KOPT-K1 (cell line): ENCODE data around the gene PPP2R2C.

Experiments used
- H3K27ac ChIP-seq: fragments of 200-600 bp; sonication (generic); 2 replicates; pipeline ENCODE4 v1.5.1; 2016; ENCODE audit warnings: antibody characterized with exemption, mild to moderate bottlenecking, low read depth, low read length; ENCODE audit not compliant: poor library complexity, severe bottlenecking
- H3K36me3 ChIP-seq: fragments of 200-600 bp; sonication (generic); 2 replicates; pipeline ENCODE4 v1.5.1; 2017; ENCODE audit warnings: antibody characterized with exemption, mild to moderate bottlenecking, low read length, moderate library complexity; ENCODE audit not compliant: insufficient read depth
- H3K9me3 ChIP-seq: fragments of 200-600 bp; sonication (generic); 2 replicates; pipeline ENCODE4 v1.5.1; 2017; ENCODE audit warnings: antibody characterized with exemption, low read length, mild to moderate bottlenecking; ENCODE audit not compliant: insufficient read depth, poor library complexity, severe bottlenecking

PPP2R2C gene

GRCh38 chr4:6440506-6441201, 31.8 kb downstream of the PPP2R2C start:
- no peaks in the 10 kb centered on the region for H3K36me3 ChIP-seq
- no peak overlapping the region for H3K27ac ChIP-seq
- H3K9me3 ChIP-seq, result peaks cover 8% of the 10 kb centered on the region

- H3K36me3 ChIP-seq, result no peaks in the 10 kb centered on the region
- no peak overlapping the region for H3K27ac ChIP-seq
- peaks cover 22% of the 10 kb centered on the region for H3K9me3 ChIP-seq
These were observed 33.2 kb downstream of the PPP2R2C start for GRCh38 chr4:6439120-6439762.

- Histone ChIP-seq H3K27ac (no peak overlapping the region), H3K36me3 (no peaks in the 10 kb centered on the region), H3K9me3 (peaks cover 22% of the 10 kb centered on the region)
These were observed 34.6 kb downstream of the PPP2R2C start for GRCh38 chr4:6437826-6438238.

GRCh38 chr4:6435010-6435409, 37.4 kb downstream of the PPP2R2C start:
- Histone ChIP-seq H3K9me3 (peaks cover 22% of the 10 kb centered on the region), H3K27ac (no peak overlapping the region), H3K36me3 (no peaks in the 10 kb centered on the region)

- peaks cover 16% of the 10 kb centered on the region for H3K9me3 ChIP-seq
- H3K27ac ChIP-seq, result no peak overlapping the region
- no peaks in the 10 kb centered on the region for H3K36me3 ChIP-seq
These were observed 41.5 kb downstream of the PPP2R2C start for GRCh38 chr4:6430927-6431326.

GRCh38 chr4:6427439-6428090, 44.8 kb downstream of the PPP2R2C start:
- no peaks in the 10 kb centered on the region for H3K36me3 ChIP-seq
- H3K27ac ChIP-seq, result no peak overlapping the region
- H3K9me3 ChIP-seq, result no peaks in the 10 kb centered on the region

GRCh38 chr4:6426571-6427438, 45.6 kb downstream of the PPP2R2C start:
- Histone ChIP-seq H3K9me3 (no peaks in the 10 kb centered on the region), H3K36me3 (no peaks in the 10 kb centered on the region), H3K27ac (no peak overlapping the region)

- Histone ChIP-seq H3K9me3 (no peaks in the 10 kb centered on the region), H3K36me3 (no peaks in the 10 kb centered on the region), H3K27ac (no peak overlapping the region)
These were observed 46.5 kb downstream of the PPP2R2C start for GRCh38 chr4:6425911-6426310.

- Histone ChIP-seq H3K36me3 (no peaks in the 10 kb centered on the region), H3K27ac (no peak overlapping the region), H3K9me3 (no peaks in the 10 kb centered on the region)
These were observed 47.1 kb downstream of the PPP2R2C start for GRCh38 chr4:6425336-6425735.

- H3K9me3 ChIP-seq, result no peaks in the 10 kb centered on the region
- no peak overlapping the region for H3K27ac ChIP-seq
- H3K36me3 ChIP-seq, result no peaks in the 10 kb centered on the region
These were observed 48.0 kb downstream of the PPP2R2C start for GRCh38 chr4:6424425-6424824.

- H3K36me3 ChIP-seq, result no peaks in the 10 kb centered on the region
- H3K27ac ChIP-seq, result no peak overlapping the region
- no peaks in the 10 kb centered on the region for H3K9me3 ChIP-seq
These were observed 48.8 kb downstream of the PPP2R2C start for GRCh38 chr4:6423575-6423974.

GRCh38 chr4:6422866-6423265, 49.5 kb downstream of the PPP2R2C start:
- Histone ChIP-seq H3K9me3 (no peaks in the 10 kb centered on the region), H3K27ac (no peak overlapping the region), H3K36me3 (no peaks in the 10 kb centered on the region)

GRCh38 chr4:6422105-6422504, 50.3 kb downstream of the PPP2R2C start:
- no peaks in the 10 kb centered on the region for H3K9me3 ChIP-seq
- H3K36me3 ChIP-seq, result no peaks in the 10 kb centered on the region
- H3K27ac ChIP-seq, result no peak overlapping the region

- Histone ChIP-seq H3K9me3 (no peaks in the 10 kb centered on the region), H3K36me3 (no peaks in the 10 kb centered on the region), H3K27ac (no peak overlapping the region)
These were observed 51.0 kb downstream of the PPP2R2C start for GRCh38 chr4:6421397-6421796.

- H3K9me3 ChIP-seq, result no peaks in the 10 kb centered on the region
- no peaks in the 10 kb centered on the region for H3K36me3 ChIP-seq
- no peak overlapping the region for H3K27ac ChIP-seq
These were observed 51.4 kb downstream of the PPP2R2C start for GRCh38 chr4:6420972-6421371.
